Smooth muscle cell (in vitro differentiated cells): ENCODE data around the gene TGFB2. TPM values are rescaled to one million over a fixed set of nuclear protein-coding genes. Genes with fewer than 3 reads are reported as not detected.
A peak's percentile ranks its signal among the peaks of the same experiment; 100 is the strongest.

ENCODE experiments used
- DNase-seq: peaks from one replicate; lab custom pipeline; 2025; ENCODE audit not compliant: unreplicated experiment; lab: John Stamatoyannopoulos, UW
- H2AFZ ChIP-seq: fragments of 200-600 bp; sonication (generic); 2 replicates; pipeline ENCODE4 v1.6.0; 2016; ENCODE audit warnings: antibody characterized with exemption, low read depth, mild to moderate bottlenecking
- H3F3A ChIP-seq: fragments of 200-600 bp; sonication (generic); 2 replicates; pipeline ENCODE4 v1.6.0; 2017; ENCODE audit warnings: antibody characterized with exemption, low read depth
- H3K27ac ChIP-seq: fragments of 200-600 bp; sonication (generic); 2 replicates; pipeline ENCODE4 v1.5.1; 2016; ENCODE audit warnings: low read depth, mild to moderate bottlenecking
- H3K27me3 ChIP-seq: fragments of 200-600 bp; sonication (generic); 2 replicates; pipeline ENCODE4 v1.6.1; 2016; ENCODE audit warnings: low read depth, mild to moderate bottlenecking
- H3K36me3 ChIP-seq: fragments of 200-600 bp; sonication (generic); 2 replicates; pipeline ENCODE4 v1.5.1; 2016; ENCODE audit warnings: low read depth
- H3K4me1 ChIP-seq: fragments of 200-600 bp; sonication (generic); 2 replicates; pipeline ENCODE4 v1.5.1; 2016; ENCODE audit warnings: low read depth
- H3K4me2 ChIP-seq: fragments of 200-600 bp; sonication (generic); 2 replicates; pipeline ENCODE4 v1.6.0; 2016; ENCODE audit warnings: mild to moderate bottlenecking
- H3K4me3 ChIP-seq: fragments of 200-600 bp; sonication (generic); 2 replicates; pipeline ENCODE4 v1.5.1; 2016; ENCODE audit warnings: mild to moderate bottlenecking
- H3K79me2 ChIP-seq: fragments of 200-600 bp; sonication (generic); 2 replicates; pipeline ENCODE4 v1.6.0; 2016; ENCODE audit warnings: low read depth, mild to moderate bottlenecking
- H3K9ac ChIP-seq: fragments of 200-600 bp; sonication (generic); 2 replicates; pipeline ENCODE4 v1.6.0; 2016; ENCODE audit warnings: low read depth
- H3K9me3 ChIP-seq: fragments of 200-600 bp; sonication (generic); replicated peaks from 2 replicates; pipeline ENCODE4 v1.5.1; 2016; ENCODE audit warnings: low read depth
- H4K20me1 ChIP-seq: fragments of 200-600 bp; sonication (generic); 2 replicates; pipeline ENCODE4 v1.6.0; 2016; ENCODE audit warnings: low read depth
- WGBS: methylation state at CpG from one replicate; pipeline ENCODE4 v1.1.7; 2016; ENCODE audit warnings: low lambda C conversion rate; 5-methylcytosine and 5-hydroxymethylcytosine counted together
- polyA plus RNA-seq: library from polyadenylated mRNA; unstranded; fragments of >200 nt; fragmentation: Nextera tagmentation; extraction: Ambion mirVana; gene quantifications from 2 replicates; pipeline ENCODE4 v1.2.1, GENCODE V29; 2016
- total RNA-seq: library from RNA; depleted of rRNA; stranded (reverse); fragments of >200 nt; gene quantifications from 2 replicates; pipeline ENCODE4 v1.2.3, GENCODE V29; 2014
- TF ChIP-seq, protein P1 (sequence below): fragments of 200-600 bp; sonication (generic); IDR thresholded peaks from 2 replicates; pipeline ENCODE4 v1.5.1; 2017; ENCODE audit warnings: borderline replicate concordance, mild to moderate bottlenecking, antibody characterized with exemption; ENCODE audit not compliant: insufficient read depth, poor library complexity, severe bottlenecking

The TGFB2 gene
- total and polyA plus RNA-seq, 2 experiments from 2014 or later: 29.1 to 63.3 TPM

GRCh38 chr1:218342091-218342490 lies 3.0 kb upstream of the TGFB2 start:
- H3K27me3 ChIP-seq: no peaks in the 10 kb centered on the region
- TF ChIP-seq, protein P1, sequence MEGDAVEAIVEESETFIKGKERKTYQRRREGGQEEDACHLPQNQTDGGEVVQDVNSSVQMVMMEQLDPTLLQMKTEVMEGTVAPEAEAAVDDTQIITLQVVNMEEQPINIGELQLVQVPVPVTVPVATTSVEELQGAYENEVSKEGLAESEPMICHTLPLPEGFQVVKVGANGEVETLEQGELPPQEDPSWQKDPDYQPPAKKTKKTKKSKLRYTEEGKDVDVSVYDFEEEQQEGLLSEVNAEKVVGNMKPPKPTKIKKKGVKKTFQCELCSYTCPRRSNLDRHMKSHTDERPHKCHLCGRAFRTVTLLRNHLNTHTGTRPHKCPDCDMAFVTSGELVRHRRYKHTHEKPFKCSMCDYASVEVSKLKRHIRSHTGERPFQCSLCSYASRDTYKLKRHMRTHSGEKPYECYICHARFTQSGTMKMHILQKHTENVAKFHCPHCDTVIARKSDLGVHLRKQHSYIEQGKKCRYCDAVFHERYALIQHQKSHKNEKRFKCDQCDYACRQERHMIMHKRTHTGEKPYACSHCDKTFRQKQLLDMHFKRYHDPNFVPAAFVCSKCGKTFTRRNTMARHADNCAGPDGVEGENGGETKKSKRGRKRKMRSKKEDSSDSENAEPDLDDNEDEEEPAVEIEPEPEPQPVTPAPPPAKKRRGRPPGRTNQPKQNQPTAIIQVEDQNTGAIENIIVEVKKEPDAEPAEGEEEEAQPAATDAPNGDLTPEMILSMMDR: no peak
- no peak for DNase-seq
- H3K4me2 ChIP-seq: no peak overlapping the region
- no peaks in the 10 kb centered on the region for H3K79me2 ChIP-seq
- H3F3A ChIP-seq: peaks cover 2% of the 10 kb centered on the region
- H3K36me3 ChIP-seq: no peaks in the 10 kb centered on the region
- H3K4me1 ChIP-seq: no peaks in the 10 kb centered on the region
- H4K20me1 ChIP-seq: no peaks in the 10 kb centered on the region
- H3K27ac ChIP-seq: no peak overlapping the region
- H3K9me3 ChIP-seq: no peaks in the 10 kb centered on the region
- H3K4me3 ChIP-seq: no peak overlapping the region
- no peak overlapping the region for H2AFZ ChIP-seq
- 96% methylated on average over 4 of the region's 4 CpGs for WGBS
- H3K9ac ChIP-seq: no peak overlapping the region

GRCh38 chr1:218345673-218346390 lies 696 bp downstream of the TGFB2 start:
- Histone ChIP-seq H3K9me3 (no peaks in the 10 kb centered on the region), H3K4me3 (peak overlapping the region; percentile 65), H3K4me1 (no peaks in the 10 kb centered on the region), H3K36me3 (no peaks in the 10 kb centered on the region), H3K79me2 (peaks cover 25% of the 10 kb centered on the region), H4K20me1 (no peaks in the 10 kb centered on the region), H3F3A (peaks cover 15% of the 10 kb centered on the region), H3K27ac (peak overlapping the region; percentile 66), H3K27me3 (no peaks in the 10 kb centered on the region), H2AFZ (peak overlapping the region; percentile 69), H3K4me2 (peak overlapping the region; percentile 95), H3K9ac (peak overlapping the region; percentile 69)
- DNase-seq: no peak
- TF ChIP-seq, protein P1: no peak
- WGBS: under 1% methylated on average over 57 of the region's 64 CpGs

DNA sequence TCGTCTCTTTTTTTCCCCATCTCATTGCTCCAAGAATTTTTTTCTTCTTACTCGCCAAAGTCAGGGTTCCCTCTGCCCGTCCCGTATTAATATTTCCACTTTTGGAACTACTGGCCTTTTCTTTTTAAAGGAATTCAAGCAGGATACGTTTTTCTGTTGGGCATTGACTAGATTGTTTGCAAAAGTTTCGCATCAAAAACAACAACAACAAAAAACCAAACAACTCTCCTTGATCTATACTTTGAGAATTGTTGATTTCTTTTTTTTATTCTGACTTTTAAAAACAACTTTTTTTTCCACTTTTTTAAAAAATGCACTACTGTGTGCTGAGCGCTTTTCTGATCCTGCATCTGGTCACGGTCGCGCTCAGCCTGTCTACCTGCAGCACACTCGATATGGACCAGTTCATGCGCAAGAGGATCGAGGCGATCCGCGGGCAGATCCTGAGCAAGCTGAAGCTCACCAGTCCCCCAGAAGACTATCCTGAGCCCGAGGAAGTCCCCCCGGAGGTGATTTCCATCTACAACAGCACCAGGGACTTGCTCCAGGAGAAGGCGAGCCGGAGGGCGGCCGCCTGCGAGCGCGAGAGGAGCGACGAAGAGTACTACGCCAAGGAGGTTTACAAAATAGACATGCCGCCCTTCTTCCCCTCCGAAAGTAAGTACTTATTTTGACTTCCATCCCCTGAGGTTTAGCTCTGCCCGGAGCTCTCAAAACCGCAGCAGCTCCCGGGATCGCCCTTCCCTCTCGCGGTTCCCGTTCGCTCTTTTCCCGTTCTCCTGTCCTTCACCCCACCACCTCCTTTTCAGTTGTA lies 1.5 kb downstream of the TGFB2 start:
- Histone ChIP-seq H3K27ac (peak overlapping the region; percentile 66), H3K9me3 (no peaks in the 10 kb centered on the region), H3K36me3 (no peaks in the 10 kb centered on the region), H2AFZ (peak overlapping the region; percentile 63), H3F3A (peaks cover 18% of the 10 kb centered on the region), H3K9ac (peak overlapping the region; percentile 69), H3K4me3 (peak overlapping the region; percentile 65), H3K4me1 (peaks cover 3% of the 10 kb centered on the region), H3K4me2 (peak overlapping the region; percentile 95), H3K27me3 (no peaks in the 10 kb centered on the region), H4K20me1 (no peaks in the 10 kb centered on the region), H3K79me2 (peaks cover 31% of the 10 kb centered on the region)
- 1% methylated on average over 39 of the region's 39 CpGs for WGBS
- no peak for DNase-seq
- TF ChIP-seq, protein P1: no peak
